ENCODE results near the gene NSD1.

- TF ChIP-seq POLR2A (IDR thresholded peaks at IDR 0.05) (no peak), CTCF (IDR thresholded peaks at IDR 0.05) (no peak), POLR2AphosphoS5 (IDR thresholded peaks at IDR 0.05; ENCODE audit: insufficient read depth in 1 of 2, low read depth in 1 of 2) (no peak)
These were observed 108.7 kb downstream of the NSD1 start for GRCh38 chr5:177242304-177242703.

All from vagina (tissue), 2 donors.